K562 (cell line): ENCODE measurements around the gene SPAG17. TPM values are rescaled to one million over a fixed set of nuclear protein-coding genes. Genes with fewer than 3 reads are reported as not detected.

Source experiments
- ATF4 ChIP-seq: fragments of 450-650 bp; formaldehyde crosslinking; IDR thresholded peaks from 2 replicates; pipeline ENCODE4 v1.4.0; 2022; ENCODE audit warnings: mild to moderate bottlenecking, moderate library complexity
- BCOR ChIP-seq: fragments of 450-650 bp; IDR thresholded peaks from 2 replicates; pipeline ENCODE4 v1.6.1; 2016
- EHMT2 ChIP-seq: fragments of 450-650 bp; IDR thresholded peaks from 2 replicates; pipeline ENCODE4 v1.6.1; 2018; ENCODE audit warnings: antibody characterized with exemption
- ELF2 ChIP-seq: fragments of 250-450 bp; sonication (Bioruptor Pico); IDR thresholded peaks from 2 replicates; pipeline ENCODE4 v1.5.0; 2021; ENCODE audit warnings: mild to moderate bottlenecking
- ESRRA ChIP-seq: fragments of 450-650 bp; IDR thresholded peaks from 2 replicates; pipeline ENCODE4 v1.6.1; 2014; ENCODE audit warnings: low read depth, mild to moderate bottlenecking, moderate library complexity, borderline replicate concordance
- GATAD2B ChIP-seq: fragments of 450-650 bp; IDR thresholded peaks from 2 replicates; pipeline ENCODE4 v1.6.1; 2017; ENCODE audit warnings: mild to moderate bottlenecking, borderline replicate concordance
- IRF9 ChIP-seq: fragments of 450-650 bp; IDR thresholded peaks from 2 replicates; pipeline ENCODE4 v1.6.1; 2016; ENCODE audit warnings: missing biosample characterization, missing genetic modification characterization
- MYC ChIP-seq, 2 experiments: fragments of 250-450 bp in 1 of 2; sonication (Bioruptor Pico) in 1 of 2; IDR thresholded peaks; 2 replicates each; pipeline versions ENCODE4 v1.5.1 to v1.6.1; 2012 to 2021; ENCODE audit warnings: low read depth in 2 of 2, borderline replicate concordance in 1 of 2, improper control_type of control experiment in 1 of 2, low read length in 1 of 2, mild to moderate bottlenecking in 1 of 2, moderate library complexity in 1 of 2
- RFX5 ChIP-seq: IDR thresholded peaks from 2 replicates; pipeline ENCODE4 v1.6.1; 2011; ENCODE audit warnings: low read depth, mild to moderate bottlenecking, improper control_type of control experiment, low read length
- RNF2 ChIP-seq: sonication (generic); IDR thresholded peaks from 2 replicates; pipeline ENCODE4 v1.6.1; 2016
- RNF219 ChIP-seq: fragments of 250-450 bp; sonication (Bioruptor Pico); IDR thresholded peaks from 2 replicates; pipeline ENCODE4 v1.5.0; 2022; ENCODE audit warnings: mild to moderate bottlenecking
- SMAD4 ChIP-seq: fragments of 250-450 bp; sonication (Bioruptor Pico); conservative IDR thresholded peaks from 2 replicates; pipeline ENCODE4 v1.8.0; 2021; ENCODE audit warnings: inconsistent platforms, mild to moderate bottlenecking, moderate library complexity
- SP2 ChIP-seq: IDR thresholded peaks from 2 replicates; pipeline ENCODE4 v1.6.1; 2011; ENCODE audit warnings: mild to moderate bottlenecking, low read depth, low read length, moderate library complexity; ENCODE audit not compliant: poor library complexity, severe bottlenecking; ENCODE audit errors: extremely low read depth
- XRCC5 ChIP-seq: fragments of 200-400 bp; formaldehyde crosslinking; IDR thresholded peaks from 2 replicates; pipeline ENCODE4 v1.6.1; 2017; ENCODE audit warnings: low read depth, mild to moderate bottlenecking, low read length
- ZFP91 ChIP-seq: sonication (generic); formaldehyde crosslinking; IDR thresholded peaks from 2 replicates; pipeline ENCODE4 v1.8.0; 2022; ENCODE audit warnings: mild to moderate bottlenecking, missing genetic modification reagents
- polyA plus RNA-seq, 8 experiments: library from polyadenylated mRNA; depleted of rRNA in 4 of 8; stranded (reverse) in 5 of 8; unstranded in 3 of 8; fragments of >200 nt; fragmentation: Nextera tagmentation in 2 of 8; fragmentation: Illumina TruSeq in 1 of 8; extraction: Ambion mirVana in 2 of 8; extraction: Trizol in 1 of 8; gene quantifications; 2 replicates each; pipeline versions ENCODE4 v1.2.1 to v1.2.3, GENCODE V29; 2011 to 2014; ENCODE audit warnings: inconsistent platforms in 1 of 8, missing spikeins in 1 of 8
- total RNA-seq, 7 experiments: library from RNA; depleted of rRNA in 6 of 7; stranded (reverse); fragments of >200 nt in 6 of 7; fragmentation: Illumina TruSeq in 2 of 7; extraction: Trizol in 2 of 7; gene quantifications; 2 replicates each; pipeline versions ENCODE4 v1.2.1 to v1.2.3, GENCODE V29; 2011 to 2021; ENCODE audit warnings: low replicate concordance in 1 of 7
- TF ChIP-seq, protein P1 (sequence below): fragments of 250-450 bp; sonication (Bioruptor Pico); IDR thresholded peaks from 2 replicates; pipeline ENCODE4 v1.8.0; 2021; ENCODE audit warnings: moderate library complexity, mild to moderate bottlenecking, inconsistent platforms

The SPAG17 gene
- total and polyA plus RNA-seq, 9 of the 15 experiments (the other 6 are each of a cell fraction or from before 2014, with no cell fraction given): 0.07 to 2.1 (median 1.5) TPM

DNA sequence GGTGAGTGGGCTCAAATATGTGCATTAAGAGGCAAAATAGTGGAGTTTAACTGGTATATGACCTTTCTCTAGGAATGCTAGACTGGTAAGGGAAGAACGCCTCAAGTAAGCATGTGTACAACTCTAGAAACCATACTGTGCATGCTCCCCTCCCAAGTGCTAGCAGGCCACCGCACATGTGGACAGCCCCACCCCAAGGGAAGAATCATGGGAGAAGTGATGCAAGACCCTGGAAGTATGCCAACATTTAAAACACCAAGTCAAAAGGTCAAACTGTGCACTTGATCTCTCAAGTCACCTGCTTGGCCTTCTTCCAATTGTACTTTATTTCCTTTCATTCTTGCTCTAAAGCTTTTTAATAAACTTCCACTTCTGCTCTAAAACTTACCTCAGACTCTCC, 135.0 kb downstream of the SPAG17 start (continued):
- no peak for TF ChIP-seq GATAD2B
- TF ChIP-seq SMAD4 (CRISPR knock-in tag): 0 out of 2 replicates have a peak, but pooled peaks have one; percentile 43
- no peak for TF ChIP-seq SP2
- TF ChIP-seq RNF219 (CRISPR knock-in tag): no peak
- TF ChIP-seq BCOR: no peak
- no peak for TF ChIP-seq EHMT2
- TF ChIP-seq XRCC5: no peak
- TF ChIP-seq ESRRA: peak; percentile 27; the same call in 1 of the 2 replicates
- TF ChIP-seq, protein P1, sequence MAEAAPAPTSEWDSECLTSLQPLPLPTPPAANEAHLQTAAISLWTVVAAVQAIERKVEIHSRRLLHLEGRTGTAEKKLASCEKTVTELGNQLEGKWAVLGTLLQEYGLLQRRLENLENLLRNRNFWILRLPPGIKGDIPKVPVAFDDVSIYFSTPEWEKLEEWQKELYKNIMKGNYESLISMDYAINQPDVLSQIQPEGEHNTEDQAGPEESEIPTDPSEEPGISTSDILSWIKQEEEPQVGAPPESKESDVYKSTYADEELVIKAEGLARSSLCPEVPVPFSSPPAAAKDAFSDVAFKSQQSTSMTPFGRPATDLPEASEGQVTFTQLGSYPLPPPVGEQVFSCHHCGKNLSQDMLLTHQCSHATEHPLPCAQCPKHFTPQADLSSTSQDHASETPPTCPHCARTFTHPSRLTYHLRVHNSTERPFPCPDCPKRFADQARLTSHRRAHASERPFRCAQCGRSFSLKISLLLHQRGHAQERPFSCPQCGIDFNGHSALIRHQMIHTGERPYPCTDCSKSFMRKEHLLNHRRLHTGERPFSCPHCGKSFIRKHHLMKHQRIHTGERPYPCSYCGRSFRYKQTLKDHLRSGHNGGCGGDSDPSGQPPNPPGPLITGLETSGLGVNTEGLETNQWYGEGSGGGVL: no peak
- no peak for TF ChIP-seq ZFP91 (CRISPR knock-in tag)
- TF ChIP-seq MYC (IDR thresholded peaks at IDR 0.05; ENCODE audit: low read depth, low read length): peak; percentile 88
- TF ChIP-seq MYC (CRISPR knock-in tag; IDR thresholded peaks at IDR 0.05; ENCODE audit: borderline replicate concordance, low read depth): no peak
- TF ChIP-seq ELF2 (CRISPR knock-in tag): no peak
- 0 out of 2 replicates have a peak, but pooled peaks have one; percentile 30 for TF ChIP-seq IRF9 (tag)
- TF ChIP-seq RFX5: no peak
- TF ChIP-seq RNF2: 0 out of 2 replicates have a peak, but pooled peaks have one; percentile 31
- TF ChIP-seq ATF4 (CRISPR knock-in tag): 0 out of 2 replicates have a peak, but pooled peaks have one; percentile 33
